ENCODE results near the gene PAQR3. TPM values are rescaled to one million over a fixed set of nuclear protein-coding genes. Genes with fewer than 3 reads are reported as not detected.
A peak's percentile ranks its signal among the peaks of the same experiment; 100 is the strongest.

Gene PAQR3
- total RNA-seq, 1 donor from 2014 or later = 17.4 TPM

DNA sequence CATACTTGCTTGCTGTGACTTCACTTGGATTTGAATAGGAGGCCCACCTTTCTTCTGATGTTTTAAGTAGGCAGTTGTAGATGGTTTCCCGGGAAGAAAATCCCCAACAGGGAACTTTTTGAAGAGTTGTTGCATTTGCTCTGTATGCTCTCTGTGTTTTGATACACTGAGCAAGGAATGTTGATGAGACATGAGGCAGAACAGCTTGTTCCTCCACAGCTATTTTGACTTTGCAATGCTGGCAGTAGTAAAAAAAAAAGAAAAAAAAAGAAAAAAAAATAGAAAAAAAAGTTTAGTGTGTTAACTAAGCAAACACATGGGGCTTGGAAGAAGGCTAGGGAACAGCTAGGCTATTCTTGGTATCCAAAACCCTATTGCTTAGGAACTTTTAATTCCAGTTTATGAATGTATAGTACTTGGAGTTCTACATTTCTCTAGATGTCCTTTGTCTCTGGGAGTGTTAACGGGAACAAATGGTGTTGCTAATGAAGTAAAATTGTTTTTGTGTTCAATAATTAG, 23.4 kb upstream of the PAQR3 start:
- TF ChIP-seq, protein P1, sequence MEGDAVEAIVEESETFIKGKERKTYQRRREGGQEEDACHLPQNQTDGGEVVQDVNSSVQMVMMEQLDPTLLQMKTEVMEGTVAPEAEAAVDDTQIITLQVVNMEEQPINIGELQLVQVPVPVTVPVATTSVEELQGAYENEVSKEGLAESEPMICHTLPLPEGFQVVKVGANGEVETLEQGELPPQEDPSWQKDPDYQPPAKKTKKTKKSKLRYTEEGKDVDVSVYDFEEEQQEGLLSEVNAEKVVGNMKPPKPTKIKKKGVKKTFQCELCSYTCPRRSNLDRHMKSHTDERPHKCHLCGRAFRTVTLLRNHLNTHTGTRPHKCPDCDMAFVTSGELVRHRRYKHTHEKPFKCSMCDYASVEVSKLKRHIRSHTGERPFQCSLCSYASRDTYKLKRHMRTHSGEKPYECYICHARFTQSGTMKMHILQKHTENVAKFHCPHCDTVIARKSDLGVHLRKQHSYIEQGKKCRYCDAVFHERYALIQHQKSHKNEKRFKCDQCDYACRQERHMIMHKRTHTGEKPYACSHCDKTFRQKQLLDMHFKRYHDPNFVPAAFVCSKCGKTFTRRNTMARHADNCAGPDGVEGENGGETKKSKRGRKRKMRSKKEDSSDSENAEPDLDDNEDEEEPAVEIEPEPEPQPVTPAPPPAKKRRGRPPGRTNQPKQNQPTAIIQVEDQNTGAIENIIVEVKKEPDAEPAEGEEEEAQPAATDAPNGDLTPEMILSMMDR (IDR thresholded peaks at IDR 0.05; ENCODE audit: insufficient read depth, low read length, severe bottlenecking) = no peak
- Histone ChIP-seq H3K27me3 (ENCODE audit: control insufficient read depth, insufficient read depth, low read length) (no peaks in the 10 kb centered on the region), H3K36me3 (ENCODE audit: control insufficient read depth, insufficient read depth, low read length) (no peaks in the 10 kb centered on the region), H3K4me3 (ENCODE audit: low read depth, low read length) (no peak overlapping the region)
- no peak for FAIRE-seq
- DNase-seq (ENCODE audit: low read depth) = no peak

DNA sequence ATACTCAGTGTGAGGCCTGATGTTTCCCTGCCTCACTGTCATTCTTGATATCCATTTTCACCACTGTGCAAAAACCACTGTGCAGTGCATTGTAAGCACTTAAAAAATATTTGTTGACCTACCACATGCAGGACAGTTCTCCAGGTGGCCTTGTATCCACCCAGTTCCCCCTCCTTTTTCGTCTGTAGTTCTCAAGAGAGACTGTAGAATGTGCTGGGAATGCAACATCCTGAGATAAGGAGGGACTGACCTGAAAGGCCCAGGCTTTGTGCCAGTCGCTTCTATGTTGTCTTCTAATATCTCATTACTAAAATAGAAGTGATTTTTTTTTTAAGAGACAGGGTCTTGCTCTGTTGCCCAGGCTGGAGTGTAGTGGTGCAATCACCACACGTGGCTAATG, 21.7 kb upstream of the PAQR3 start:
- Histone ChIP-seq H3K36me3 (ENCODE audit: control insufficient read depth, insufficient read depth, low read length) (no peaks in the 10 kb centered on the region), H3K4me3 (ENCODE audit: low read depth, low read length) (no peak overlapping the region), H3K27me3 (ENCODE audit: control insufficient read depth, insufficient read depth, low read length) (no peaks in the 10 kb centered on the region)
- TF ChIP-seq, protein P1 (IDR thresholded peaks at IDR 0.05; ENCODE audit: insufficient read depth, low read length, severe bottlenecking) = no peak
- DNase-seq (ENCODE audit: low read depth) = no peak
- no peak for FAIRE-seq

GRCh38 chr4:78956975-78957374, 17.7 kb upstream of the PAQR3 start:
- H3K36me3 ChIP-seq (ENCODE audit: control insufficient read depth, insufficient read depth, low read length) = no peaks in the 10 kb centered on the region
- no peaks in the 10 kb centered on the region for H3K27me3 ChIP-seq (ENCODE audit: control insufficient read depth, insufficient read depth, low read length)
- TF ChIP-seq, protein P1 (IDR thresholded peaks at IDR 0.05; ENCODE audit: insufficient read depth, low read length, severe bottlenecking) = no peak
- FAIRE-seq (no peak), DNase-seq (ENCODE audit: low read depth) (no peak)
- H3K4me3 ChIP-seq (ENCODE audit: low read depth, low read length) = no peak overlapping the region

DNA sequence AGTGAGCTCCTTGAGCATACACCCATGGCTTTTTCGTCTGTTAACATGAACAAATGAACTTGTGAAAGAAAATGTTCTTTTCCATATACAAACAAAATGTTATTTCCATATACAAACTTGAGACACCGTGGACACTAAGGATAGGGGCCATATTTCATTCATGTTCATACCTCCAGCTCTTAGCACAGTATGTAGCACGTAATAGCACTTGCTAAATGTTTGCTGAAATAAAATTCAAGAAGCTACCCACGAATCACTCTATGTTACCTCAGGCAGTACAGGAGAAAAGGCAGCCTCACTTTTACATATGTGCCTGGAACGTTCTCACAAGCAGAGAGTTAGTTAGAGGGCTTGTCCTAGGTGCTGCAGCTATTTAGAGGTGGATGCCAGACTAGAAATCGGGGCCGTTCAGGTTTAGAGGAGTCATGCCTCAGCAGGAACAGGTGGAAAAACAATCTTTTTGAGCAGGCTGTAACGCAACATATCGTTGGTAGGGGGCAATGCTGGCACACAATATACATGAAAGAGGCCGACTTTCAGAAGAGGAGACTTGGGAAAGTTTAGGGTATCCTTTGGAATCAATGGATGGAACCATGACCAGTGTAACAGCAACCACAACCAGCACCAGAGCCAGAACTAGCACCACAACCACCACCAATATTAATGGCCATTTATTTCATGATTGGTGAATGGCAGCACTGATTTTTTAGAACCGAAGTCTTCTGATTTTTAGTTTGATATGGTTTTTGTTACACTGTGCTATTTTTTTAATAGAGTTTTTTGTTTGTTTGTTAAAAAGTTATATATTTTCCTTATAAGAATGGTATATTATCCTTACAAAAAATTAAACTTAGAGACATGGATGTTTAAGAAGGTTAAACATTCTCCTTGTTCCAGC, 14.8 kb upstream of the PAQR3 start:
- no peak for FAIRE-seq
- no peaks in the 10 kb centered on the region for H3K36me3 ChIP-seq (ENCODE audit: control insufficient read depth, insufficient read depth, low read length)
- TF ChIP-seq, protein P1 (IDR thresholded peaks at IDR 0.05; ENCODE audit: insufficient read depth, low read length, severe bottlenecking) = peak; percentile 45
- no peak overlapping the region for H3K4me3 ChIP-seq (ENCODE audit: low read depth, low read length)
- H3K27me3 ChIP-seq (ENCODE audit: control insufficient read depth, insufficient read depth, low read length) = no peaks in the 10 kb centered on the region
- DNase-seq (ENCODE audit: low read depth) = peak; percentile 20

GRCh38 chr4:78953231-78953630, 14.0 kb upstream of the PAQR3 start:
- H3K27me3 ChIP-seq (ENCODE audit: control insufficient read depth, insufficient read depth, low read length) = no peaks in the 10 kb centered on the region
- no peaks in the 10 kb centered on the region for H3K36me3 ChIP-seq (ENCODE audit: control insufficient read depth, insufficient read depth, low read length)
- TF ChIP-seq, protein P1 (IDR thresholded peaks at IDR 0.05; ENCODE audit: insufficient read depth, low read length, severe bottlenecking) = no peak
- FAIRE-seq (no peak), DNase-seq (ENCODE audit: low read depth) (no peak)
- no peak overlapping the region for H3K4me3 ChIP-seq (ENCODE audit: low read depth, low read length)
